IPS DF 6.9 (cell line): Measurements from ENCODE around the gene KLRG1.

Experiments used
- DNase-seq: peaks from one replicate; pipeline ENCODE4 v3.0.0-alpha.2; 2013; ENCODE audit warnings: low read depth, low spot score
- H3K27ac ChIP-seq: one replicate; pipeline ENCODE4 v1.5.1; 2013; ENCODE audit warnings: low read length, control low read depth
- H3K27me3 ChIP-seq: 2 replicates; pipeline ENCODE4 v1.6.1; 2013; ENCODE audit warnings: mild to moderate bottlenecking, low read length; ENCODE audit not compliant: control insufficient read depth, insufficient read depth
- H3K36me3 ChIP-seq: 2 replicates; pipeline ENCODE4 v1.6.1; 2013; ENCODE audit warnings: low read length; ENCODE audit not compliant: control insufficient read depth, insufficient read depth
- H3K4me1 ChIP-seq: 2 replicates; pipeline ENCODE4 v1.6.1; 2013; ENCODE audit warnings: low read length; ENCODE audit not compliant: control insufficient read depth, insufficient read depth
- H3K4me3 ChIP-seq: 2 replicates; pipeline ENCODE4 v1.5.1; 2013; ENCODE audit warnings: mild to moderate bottlenecking, low read length
- H3K9me3 ChIP-seq: 2 replicates; pipeline ENCODE4 v1.6.1; 2013; ENCODE audit warnings: low read length, inconsistent platforms; ENCODE audit not compliant: control insufficient read depth, insufficient read depth
- WGBS: extraction: QIAGEN DNeasy Blood & Tissue Kit; methylation state at CpG from one replicate; pipeline ENCODE4 v1.1.7; 2013; ENCODE audit warnings: mixed read lengths, missing lambda C conversion rate; ENCODE audit not compliant: insufficient read length, insufficient coverage; 5-methylcytosine and 5-hydroxymethylcytosine counted together

Gene KLRG1

DNA sequence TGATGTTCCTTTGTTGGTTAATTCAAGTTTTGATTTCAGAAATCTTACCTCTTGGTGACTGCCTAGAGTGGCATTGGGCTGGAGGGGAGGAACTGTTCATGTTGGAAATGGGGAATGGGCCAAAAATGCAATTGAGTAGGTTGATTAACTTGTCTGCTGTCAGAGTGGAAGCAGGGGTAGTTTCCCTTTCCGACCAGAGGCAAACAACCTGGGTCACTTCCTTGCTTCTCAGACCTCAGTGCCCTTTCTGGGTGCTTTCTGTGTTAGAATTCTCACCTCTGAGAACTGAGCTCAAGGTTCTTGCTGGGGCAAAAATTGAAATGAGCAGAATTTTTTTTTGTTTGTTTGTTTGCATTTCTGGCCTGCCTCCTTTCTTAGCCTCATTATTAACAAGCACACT is 37.6 kb upstream of the KLRG1 start:
- WGBS: no CpG with 5 or more reads among the region's 1 CpG
- DNase-seq: no peak
- Histone ChIP-seq H3K9me3 (no peaks in the 10 kb centered on the region), H3K4me1 (no peaks in the 10 kb centered on the region), H3K4me3 (no peak overlapping the region), H3K36me3 (no peaks in the 10 kb centered on the region), H3K27ac (no peak overlapping the region), H3K27me3 (no peaks in the 10 kb centered on the region)

DNA sequence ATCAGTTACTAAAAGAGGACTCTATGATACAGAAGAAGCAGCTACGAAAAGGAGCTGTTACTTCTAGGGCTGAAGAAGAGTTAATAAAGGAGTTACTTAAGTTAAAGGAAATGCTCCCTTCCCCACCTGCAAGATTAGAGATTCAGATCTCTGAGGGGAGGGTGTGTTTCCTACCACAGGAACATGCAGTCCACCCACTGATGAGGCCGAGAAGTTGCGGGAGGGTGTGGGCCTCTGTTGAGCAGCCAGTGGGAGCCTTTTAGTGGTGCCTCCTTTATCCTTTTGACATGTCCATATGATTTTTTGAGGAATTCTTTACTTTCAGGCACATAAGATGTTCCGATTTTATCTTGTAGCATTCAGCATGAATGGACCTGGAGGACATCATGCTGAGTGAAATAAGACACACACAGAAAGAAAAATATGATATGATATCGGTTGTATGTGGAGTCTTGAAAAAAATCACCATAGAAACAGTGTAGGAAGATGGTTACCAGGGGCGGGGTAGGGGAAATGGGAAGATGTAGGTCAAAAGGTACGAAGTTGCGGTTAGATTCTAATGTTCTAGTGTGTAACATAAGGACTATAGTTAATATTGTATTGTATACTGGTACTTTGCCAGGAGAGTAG is 35.5 kb upstream of the KLRG1 start:
- DNase-seq: no peak
- Histone ChIP-seq H3K9me3 (no peaks in the 10 kb centered on the region), H3K27ac (no peak overlapping the region), H3K36me3 (no peaks in the 10 kb centered on the region), H3K4me1 (no peaks in the 10 kb centered on the region), H3K27me3 (no peaks in the 10 kb centered on the region), H3K4me3 (no peak overlapping the region)
- WGBS: no CpG with 5 or more reads among the region's 8 CpGs

DNA sequence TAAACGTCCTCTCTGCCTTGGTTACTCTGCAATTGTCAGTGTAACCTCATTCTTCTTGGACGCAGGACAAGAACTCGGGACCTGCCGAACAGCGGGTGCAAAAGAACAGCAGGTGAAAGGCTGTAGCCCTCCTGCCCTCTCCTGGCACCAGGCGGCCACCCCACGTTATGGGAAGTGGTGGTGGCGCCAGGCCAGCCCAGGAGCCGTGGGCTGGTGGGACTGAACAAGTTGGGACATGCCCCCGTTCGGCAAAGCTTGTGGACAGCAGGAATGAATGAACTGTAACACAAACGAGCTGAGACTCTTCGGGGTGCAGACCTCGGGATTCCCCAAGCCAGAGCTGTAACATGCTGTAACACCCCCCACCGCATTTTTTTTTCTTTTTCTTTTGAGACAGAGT is 33.3 kb upstream of the KLRG1 start:
- Histone ChIP-seq H3K4me1 (no peaks in the 10 kb centered on the region), H3K4me3 (no peak overlapping the region), H3K9me3 (no peaks in the 10 kb centered on the region), H3K27me3 (no peaks in the 10 kb centered on the region), H3K27ac (no peak overlapping the region), H3K36me3 (no peaks in the 10 kb centered on the region)
- WGBS: no CpG with 5 or more reads among the region's 15 CpGs
- DNase-seq: no peak

DNA sequence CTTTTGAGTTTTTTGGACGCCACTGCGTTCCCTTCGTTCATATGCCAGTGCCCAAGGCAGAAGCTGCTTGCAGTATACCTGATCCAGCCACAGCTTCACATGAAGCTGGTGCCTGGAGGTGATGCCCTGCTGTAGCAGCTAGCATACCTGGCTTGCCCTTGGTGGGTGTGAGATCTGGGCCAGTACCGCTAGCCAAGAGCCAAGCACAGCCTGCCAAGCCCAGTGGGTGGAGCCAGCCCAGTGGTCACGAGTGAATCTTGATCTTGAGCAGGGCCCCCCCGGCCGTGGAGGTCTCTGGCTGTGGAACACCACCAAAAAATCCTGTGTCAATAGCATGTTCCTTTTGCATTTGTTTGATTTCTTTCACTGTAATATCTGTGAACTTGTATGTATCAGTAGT is 32.6 kb upstream of the KLRG1 start:
- H3K36me3 ChIP-seq: no peaks in the 10 kb centered on the region
- no peaks in the 10 kb centered on the region for H3K9me3 ChIP-seq
- no peak for DNase-seq
- H3K27me3 ChIP-seq: no peaks in the 10 kb centered on the region
- H3K27ac ChIP-seq: no peak overlapping the region
- WGBS: no CpG with 5 or more reads among the region's 7 CpGs
- H3K4me3 ChIP-seq: no peak overlapping the region
- no peaks in the 10 kb centered on the region for H3K4me1 ChIP-seq

DNA sequence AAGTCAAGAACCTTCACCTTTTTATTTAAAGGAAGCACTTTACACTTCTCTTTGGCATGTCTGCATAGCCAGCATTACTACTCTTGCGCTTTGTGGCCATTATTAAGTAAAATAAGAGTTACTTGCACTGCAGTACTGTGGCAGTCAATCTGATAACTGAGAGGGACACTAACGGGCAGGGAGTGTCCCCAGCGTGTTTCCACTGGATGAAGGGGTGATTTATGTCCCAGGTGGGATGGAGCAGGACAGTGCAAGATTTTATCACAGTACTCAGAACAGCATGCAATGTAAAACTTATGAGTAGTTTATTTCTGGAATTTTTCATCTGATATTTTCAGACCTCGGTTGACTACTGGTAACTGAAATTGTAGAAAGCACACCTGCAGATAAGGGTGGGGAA is 31.8 kb upstream of the KLRG1 start:
- Histone ChIP-seq H3K4me3 (no peak overlapping the region), H3K4me1 (no peaks in the 10 kb centered on the region), H3K27ac (no peak overlapping the region), H3K36me3 (no peaks in the 10 kb centered on the region), H3K9me3 (no peaks in the 10 kb centered on the region), H3K27me3 (no peaks in the 10 kb centered on the region)
- WGBS: no CpG with 5 or more reads among the region's 4 CpGs
- no peak for DNase-seq

DNA sequence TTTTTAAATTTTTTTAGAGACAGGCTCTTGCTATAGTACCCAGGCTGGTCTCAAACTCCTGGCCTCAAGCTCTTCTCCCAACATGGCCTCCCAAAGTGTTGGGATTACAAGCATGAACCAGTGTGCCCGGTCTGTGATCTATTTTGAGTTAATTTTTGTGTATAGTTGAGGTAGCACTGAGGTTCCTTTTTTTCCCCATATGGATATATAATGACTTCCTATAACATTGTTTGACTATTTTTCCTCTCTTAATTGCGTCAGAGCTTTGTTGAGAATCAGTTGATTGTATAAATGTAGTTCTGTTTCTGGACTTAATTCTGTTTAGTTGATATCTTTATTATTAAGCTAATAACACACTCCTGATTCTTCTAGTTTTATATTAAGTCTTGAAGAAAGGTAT is 31.3 kb upstream of the KLRG1 start:
- no peak overlapping the region for H3K4me3 ChIP-seq
- H3K4me1 ChIP-seq: no peaks in the 10 kb centered on the region
- H3K27me3 ChIP-seq: no peaks in the 10 kb centered on the region
- H3K36me3 ChIP-seq: no peaks in the 10 kb centered on the region
- no CpG with 5 or more reads among the region's 2 CpGs for WGBS
- DNase-seq: no peak
- H3K27ac ChIP-seq: no peak overlapping the region
- H3K9me3 ChIP-seq: no peaks in the 10 kb centered on the region

DNA sequence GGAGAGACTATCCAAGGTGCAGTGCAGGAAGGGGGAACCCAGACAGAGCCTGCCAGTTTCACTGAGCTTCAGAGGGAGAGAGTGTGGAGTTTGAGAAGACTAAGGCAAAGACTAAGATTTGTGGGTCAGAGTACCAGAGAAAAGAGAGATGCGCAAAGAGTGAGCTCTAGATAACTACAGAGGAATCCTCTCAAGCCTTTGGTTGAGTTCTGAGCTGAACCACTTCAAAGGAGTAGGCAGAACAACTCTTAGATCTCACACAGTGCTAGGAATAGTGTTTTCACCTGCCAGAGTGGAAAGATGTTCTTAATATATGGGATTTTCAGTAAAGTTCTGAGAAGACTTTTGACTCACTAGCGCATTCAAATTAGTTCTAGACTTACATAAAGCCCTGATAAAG is 29.2 kb upstream of the KLRG1 start:
- Histone ChIP-seq H3K9me3 (no peaks in the 10 kb centered on the region), H3K27me3 (no peaks in the 10 kb centered on the region), H3K36me3 (no peaks in the 10 kb centered on the region), H3K27ac (no peak overlapping the region), H3K4me3 (no peak overlapping the region), H3K4me1 (no peaks in the 10 kb centered on the region)
- DNase-seq: no peak
- no CpG with 5 or more reads among the region's 2 CpGs for WGBS

DNA sequence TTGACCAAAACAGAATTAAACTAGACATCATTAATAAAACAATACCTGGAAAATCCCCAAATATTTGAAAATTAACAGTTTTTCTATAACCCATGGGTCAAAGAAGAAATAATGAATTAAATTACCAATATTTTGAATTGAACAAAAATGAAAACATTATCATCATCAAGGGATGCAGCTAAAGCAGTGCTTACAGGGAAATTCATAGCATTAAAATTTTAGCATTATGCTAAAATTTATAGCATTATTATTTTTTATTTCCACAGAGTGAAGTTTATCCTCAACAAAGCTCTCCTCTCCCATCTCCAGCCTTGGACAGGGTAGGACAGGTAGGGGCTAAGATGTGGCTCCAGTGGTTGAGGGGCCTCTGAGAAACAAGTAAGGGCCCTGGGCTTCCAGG is 20.6 kb upstream of the KLRG1 start:
- Histone ChIP-seq H3K4me3 (no peak overlapping the region), H3K27ac (no peak overlapping the region)
- no peak for DNase-seq

DNA sequence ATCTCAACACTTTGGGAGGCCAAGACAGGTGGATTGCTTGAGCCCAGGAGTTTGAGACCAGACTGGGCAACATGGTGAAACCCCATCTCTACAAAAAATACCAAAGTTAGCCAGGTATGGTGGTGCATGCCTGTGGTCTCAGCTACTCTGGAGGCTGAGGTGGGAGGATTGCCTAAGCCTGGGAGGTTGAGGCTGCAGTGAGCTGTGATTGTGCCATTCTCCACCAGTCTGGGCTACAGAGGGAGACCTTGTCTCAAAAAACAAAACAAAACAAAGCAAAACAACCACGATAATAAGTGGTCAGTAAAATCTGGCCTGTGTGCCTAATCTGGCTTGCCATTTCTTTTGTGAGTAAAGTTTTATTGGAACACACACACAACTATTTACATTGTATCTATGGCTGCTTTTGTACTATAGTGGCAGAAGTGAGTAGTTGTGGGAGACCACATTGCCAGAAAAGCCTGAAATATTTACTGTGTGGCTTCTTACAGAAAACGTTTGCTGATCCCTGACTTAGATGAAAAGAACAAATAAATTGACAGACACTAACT is 19.4 kb upstream of the KLRG1 start:
- no peak overlapping the region for H3K4me3 ChIP-seq
- WGBS: no CpG with 5 or more reads among the region's 2 CpGs
- no peak overlapping the region for H3K27ac ChIP-seq

More for the DNA sequence above, 20.6 kb upstream of the KLRG1 start:
- H3K36me3 ChIP-seq: no peaks in the 10 kb centered on the region
- H3K4me1 ChIP-seq: no peaks in the 10 kb centered on the region
- H3K9me3 ChIP-seq: no peaks in the 10 kb centered on the region
- H3K27me3 ChIP-seq: no peaks in the 10 kb centered on the region

DNA sequence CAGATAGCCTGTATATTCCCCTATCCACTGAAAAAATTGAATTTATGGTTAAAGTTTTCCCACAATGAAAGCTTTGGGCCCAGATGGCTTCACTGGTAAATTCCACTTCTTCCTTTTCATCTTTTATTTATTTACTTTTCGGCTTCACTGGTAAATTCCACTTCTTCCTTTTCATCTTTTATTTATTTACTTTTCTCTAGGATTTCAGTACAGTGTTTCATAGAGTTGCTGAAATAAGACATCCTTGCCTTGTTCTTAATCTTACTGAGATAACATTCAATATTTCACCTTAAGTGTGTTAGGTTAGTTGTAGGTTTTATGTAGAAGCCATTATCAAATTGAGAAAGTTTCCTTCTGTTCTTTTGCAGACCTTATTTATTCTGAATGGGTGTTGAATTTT is 18.9 kb upstream of the KLRG1 start:
- H3K27ac ChIP-seq: no peak overlapping the region
- no peak overlapping the region for H3K4me3 ChIP-seq
- no peaks in the 10 kb centered on the region for H3K36me3 ChIP-seq

More for the DNA sequence above, 19.4 kb upstream of the KLRG1 start:
- Histone ChIP-seq H3K36me3 (no peaks in the 10 kb centered on the region), H3K4me1 (no peaks in the 10 kb centered on the region), H3K27me3 (no peaks in the 10 kb centered on the region), H3K9me3 (no peaks in the 10 kb centered on the region)
- no peak for DNase-seq

DNA sequence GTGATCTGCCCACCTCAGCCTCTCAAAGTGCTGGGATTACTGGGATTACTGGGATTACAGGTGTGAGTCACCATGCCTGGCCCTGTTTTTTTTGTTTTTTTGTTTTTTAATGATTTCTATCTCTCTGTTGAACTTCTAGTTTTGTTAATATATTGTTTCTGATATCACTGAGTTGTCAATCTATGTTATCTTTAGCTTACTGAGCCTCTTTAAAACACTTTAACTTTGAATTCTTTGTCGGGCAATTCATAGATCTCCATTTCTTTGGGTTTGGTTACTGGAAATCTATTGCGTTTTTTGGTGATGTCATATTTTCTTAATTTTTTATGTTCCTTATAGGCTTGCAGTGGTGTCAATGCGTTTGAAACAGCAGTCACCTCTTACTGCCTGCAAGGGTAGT is 9.2 kb upstream of the KLRG1 start:
- H3K36me3 ChIP-seq: no peaks in the 10 kb centered on the region
- no CpG with 5 or more reads among the region's 3 CpGs for WGBS

More for the DNA sequence above, 18.9 kb upstream of the KLRG1 start:
- H3K4me1 ChIP-seq: no peaks in the 10 kb centered on the region
- 100% methylated on average over 1 of the region's 1 CpG for WGBS
- no peaks in the 10 kb centered on the region for H3K27me3 ChIP-seq
- H3K9me3 ChIP-seq: no peaks in the 10 kb centered on the region
- DNase-seq: no peak

More for the DNA sequence above, 9.2 kb upstream of the KLRG1 start:
- Histone ChIP-seq H3K4me1 (no peaks in the 10 kb centered on the region), H3K4me3 (no peak overlapping the region), H3K27ac (no peak overlapping the region), H3K9me3 (no peaks in the 10 kb centered on the region), H3K27me3 (no peaks in the 10 kb centered on the region)
- DNase-seq: no peak
